OCI-LY1 (cell line): ENCODE data around the gene RNF150.

Experiments used
- H2AFZ ChIP-seq: fragments of 200-600 bp; sonication (generic), shearing (Covaris generic); 2 replicates; pipeline ENCODE4 v1.6.0; 2014; ENCODE audit warnings: antibody characterized with exemption, mild to moderate bottlenecking, low read length
- H3F3A ChIP-seq: fragments of 200-600 bp; sonication (generic), shearing (Covaris generic); 2 replicates; pipeline ENCODE4 v1.6.0; 2014; ENCODE audit warnings: mild to moderate bottlenecking, antibody characterized with exemption, low read length, moderate library complexity; ENCODE audit not compliant: insufficient read depth
- H3K27ac ChIP-seq: fragments of 200-600 bp; sonication (generic); 2 replicates; pipeline ENCODE4 v1.5.1; 2014; ENCODE audit warnings: low read length, mixed run types, mild to moderate bottlenecking, low read depth; ENCODE audit not compliant: poor library complexity, severe bottlenecking
- H3K27me3 ChIP-seq: fragments of 200-600 bp; sonication (generic); 2 replicates; pipeline ENCODE4 v1.6.0; 2014; ENCODE audit warnings: antibody characterized with exemption, mild to moderate bottlenecking, low read length, moderate library complexity; ENCODE audit not compliant: insufficient read depth
- H3K36me3 ChIP-seq: fragments of 200-600 bp; sonication (generic); 2 replicates; pipeline ENCODE4 v1.6.1; 2014; ENCODE audit warnings: mild to moderate bottlenecking, antibody characterized with exemption, low read length, moderate library complexity, mixed read lengths; ENCODE audit not compliant: insufficient read depth
- H3K4me1 ChIP-seq: fragments of 200-600 bp; sonication (generic); 2 replicates; pipeline ENCODE4 v1.5.1; 2014; ENCODE audit warnings: mild to moderate bottlenecking, low read length, moderate library complexity; ENCODE audit not compliant: insufficient read depth, severe bottlenecking
- H3K4me2 ChIP-seq: fragments of 200-600 bp; sonication (generic), shearing (Covaris generic); 2 replicates; pipeline ENCODE4 v1.6.1; 2014; ENCODE audit warnings: low read length
- H3K4me3 ChIP-seq: fragments of 200-600 bp; sonication (generic); 2 replicates; pipeline ENCODE4 v1.5.1; 2014; ENCODE audit warnings: low read length, low read depth, mild to moderate bottlenecking, mixed read lengths; ENCODE audit not compliant: poor library complexity, severe bottlenecking
- H3K79me2 ChIP-seq: fragments of 200-600 bp; shearing (Covaris generic); 2 replicates; pipeline ENCODE4 v1.6.1; 2016; ENCODE audit warnings: mixed run types, low read length, mixed read lengths; ENCODE audit not compliant: insufficient read depth
- H3K9ac ChIP-seq: fragments of 200-600 bp; sonication (generic), shearing (Covaris generic); 2 replicates; pipeline ENCODE4 v1.6.1; 2014; ENCODE audit warnings: mild to moderate bottlenecking, low read length, mixed read lengths
- H3K9me2 ChIP-seq: fragments of 200-600 bp; sonication (generic), shearing (Covaris generic); 2 replicates; pipeline ENCODE4 v1.6.1; 2014; ENCODE audit warnings: low read depth, mild to moderate bottlenecking, low read length, mixed read lengths
- H3K9me3 ChIP-seq: fragments of 200-600 bp; shearing (Covaris generic); 2 replicates; pipeline ENCODE4 v1.6.1; 2014; ENCODE audit warnings: low read length, mixed read lengths
- H4K20me1 ChIP-seq: fragments of 200-600 bp; sonication (generic), shearing (Covaris generic); 2 replicates; pipeline ENCODE4 v1.6.0; 2016; ENCODE audit warnings: mild to moderate bottlenecking, low read length; ENCODE audit not compliant: insufficient read depth
- EZH2 ChIP-seq: fragments of 200-600 bp; sonication (generic), shearing (Covaris generic); IDR thresholded peaks from 2 replicates; pipeline ENCODE4 v1.8.0; 2017; ENCODE audit warnings: borderline replicate concordance, mixed run types, mild to moderate bottlenecking, antibody characterized with exemption, low read length, moderate library complexity, mixed read lengths
- TF ChIP-seq, protein P1 (sequence below): fragments of 200-600 bp; sonication (generic), shearing (Covaris generic); IDR thresholded peaks from 2 replicates; pipeline ENCODE4 v1.5.1; 2017; ENCODE audit warnings: mild to moderate bottlenecking, antibody characterized with exemption, low read length, moderate library complexity, mixed read lengths

Gene RNF150

DNA sequence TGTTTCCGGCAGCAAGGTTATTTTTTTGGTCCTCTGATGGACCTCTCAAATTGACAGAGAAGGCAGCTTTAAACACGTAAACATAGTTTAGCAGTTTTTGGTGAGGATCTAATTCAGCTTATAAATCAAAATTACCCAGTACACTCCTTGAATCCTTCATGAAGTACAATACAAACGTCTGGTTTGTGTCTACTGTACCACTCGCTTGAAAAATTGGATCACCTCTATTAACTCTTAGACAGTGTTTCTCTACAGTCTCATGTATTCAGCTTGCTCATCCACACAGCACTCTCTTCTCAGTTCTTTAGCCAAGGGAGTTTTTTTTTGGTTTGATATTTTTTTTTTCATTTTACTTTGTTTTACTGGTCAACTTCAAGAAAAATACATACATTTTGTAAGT, 113.5 kb downstream of the RNF150 start:
- Histone ChIP-seq H3K36me3 (no peaks in the 10 kb centered on the region), H3F3A (no peaks in the 10 kb centered on the region), H4K20me1 (no peaks in the 10 kb centered on the region), H3K27ac (no peak overlapping the region), H3K4me2 (no peak overlapping the region), H3K9me2 (no peaks in the 10 kb centered on the region), H2AFZ (no peak overlapping the region), H3K9me3 (no peaks in the 10 kb centered on the region), H3K4me3 (no peak overlapping the region), H3K27me3 (no peaks in the 10 kb centered on the region), H3K9ac (no peak overlapping the region), H3K4me1 (no peaks in the 10 kb centered on the region), H3K79me2 (no peaks in the 10 kb centered on the region)
- TF ChIP-seq EZH2 = no peak
- TF ChIP-seq, protein P1, sequence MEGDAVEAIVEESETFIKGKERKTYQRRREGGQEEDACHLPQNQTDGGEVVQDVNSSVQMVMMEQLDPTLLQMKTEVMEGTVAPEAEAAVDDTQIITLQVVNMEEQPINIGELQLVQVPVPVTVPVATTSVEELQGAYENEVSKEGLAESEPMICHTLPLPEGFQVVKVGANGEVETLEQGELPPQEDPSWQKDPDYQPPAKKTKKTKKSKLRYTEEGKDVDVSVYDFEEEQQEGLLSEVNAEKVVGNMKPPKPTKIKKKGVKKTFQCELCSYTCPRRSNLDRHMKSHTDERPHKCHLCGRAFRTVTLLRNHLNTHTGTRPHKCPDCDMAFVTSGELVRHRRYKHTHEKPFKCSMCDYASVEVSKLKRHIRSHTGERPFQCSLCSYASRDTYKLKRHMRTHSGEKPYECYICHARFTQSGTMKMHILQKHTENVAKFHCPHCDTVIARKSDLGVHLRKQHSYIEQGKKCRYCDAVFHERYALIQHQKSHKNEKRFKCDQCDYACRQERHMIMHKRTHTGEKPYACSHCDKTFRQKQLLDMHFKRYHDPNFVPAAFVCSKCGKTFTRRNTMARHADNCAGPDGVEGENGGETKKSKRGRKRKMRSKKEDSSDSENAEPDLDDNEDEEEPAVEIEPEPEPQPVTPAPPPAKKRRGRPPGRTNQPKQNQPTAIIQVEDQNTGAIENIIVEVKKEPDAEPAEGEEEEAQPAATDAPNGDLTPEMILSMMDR = no peak

DNA sequence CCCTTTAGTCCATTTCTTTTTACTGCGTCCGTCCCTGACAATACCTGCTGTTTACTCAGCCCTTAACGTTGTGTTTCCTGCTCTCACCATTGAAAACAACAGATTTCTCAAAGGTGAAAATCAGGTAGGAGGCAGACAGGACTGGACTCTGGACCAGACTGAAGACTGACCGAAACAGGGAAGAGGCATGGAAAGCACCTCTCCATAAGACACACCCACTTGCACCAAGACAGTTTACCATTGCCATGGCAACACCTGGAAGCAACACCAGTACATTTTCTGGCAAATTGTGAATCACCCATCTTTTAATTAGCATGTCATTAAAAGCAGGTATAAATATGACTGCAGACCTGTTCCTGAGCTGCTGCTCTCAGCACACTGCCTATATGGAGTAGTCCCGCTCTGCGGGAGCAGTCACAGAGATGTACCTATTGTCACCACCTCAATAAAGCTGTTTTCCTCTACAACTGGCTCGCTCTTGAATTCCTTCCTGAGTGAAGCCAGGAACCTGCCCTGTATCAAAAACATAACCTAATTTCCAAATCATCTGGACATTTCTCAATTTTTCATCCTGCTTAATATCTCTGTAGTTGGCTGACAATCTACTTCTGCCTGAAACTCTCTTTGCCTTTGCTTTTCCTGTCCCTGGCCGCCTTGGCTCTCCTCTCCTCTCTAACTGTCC, 117.0 kb downstream of the RNF150 start:
- Histone ChIP-seq H3K36me3 (no peaks in the 10 kb centered on the region), H3K4me2 (no peak overlapping the region), H3K9me2 (no peaks in the 10 kb centered on the region), H3F3A (no peaks in the 10 kb centered on the region), H4K20me1 (no peaks in the 10 kb centered on the region), H3K27ac (no peak overlapping the region), H3K9ac (no peak overlapping the region), H3K79me2 (no peaks in the 10 kb centered on the region), H3K27me3 (no peaks in the 10 kb centered on the region), H3K4me1 (no peaks in the 10 kb centered on the region), H3K9me3 (no peaks in the 10 kb centered on the region), H2AFZ (no peak overlapping the region), H3K4me3 (no peak overlapping the region)
- TF ChIP-seq, protein P1 = no peak

DNA sequence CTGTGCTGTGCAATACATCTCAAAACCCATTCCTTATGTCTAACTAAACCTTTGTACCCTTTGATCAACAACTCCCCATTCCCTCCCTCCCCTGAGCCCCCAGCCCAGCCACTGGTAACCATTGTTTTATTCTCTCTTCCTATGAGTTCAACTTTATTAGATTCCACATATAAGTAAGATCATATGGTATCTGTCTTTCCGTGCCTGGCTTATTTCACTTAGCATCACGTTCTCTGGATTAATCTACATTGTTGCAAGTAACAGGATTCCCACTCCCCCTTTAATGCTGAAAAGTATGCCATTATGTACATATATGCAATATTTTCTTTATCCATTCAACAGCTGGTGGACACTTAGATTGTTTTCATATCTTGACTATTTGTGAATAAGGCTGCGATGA, 119.4 kb downstream of the RNF150 start:
- Histone ChIP-seq H3F3A (no peaks in the 10 kb centered on the region), H3K4me3 (no peak overlapping the region), H3K27me3 (no peaks in the 10 kb centered on the region), H3K4me1 (no peaks in the 10 kb centered on the region), H3K9me3 (no peaks in the 10 kb centered on the region), H3K36me3 (no peaks in the 10 kb centered on the region), H3K9ac (no peak overlapping the region), H3K9me2 (no peaks in the 10 kb centered on the region), H3K27ac (no peak overlapping the region), H4K20me1 (no peaks in the 10 kb centered on the region), H3K79me2 (no peaks in the 10 kb centered on the region), H2AFZ (no peak overlapping the region), H3K4me2 (no peak overlapping the region)
- TF ChIP-seq EZH2 = no peak
- TF ChIP-seq, protein P1 = no peak
